Measurements from ENCODE around the gene MYH9.

MYH9 gene

GRCh38 chr22:36301851-36302250, 85.9 kb downstream of the MYH9 start:
- Histone ChIP-seq H3K27ac (ENCODE audit: low read depth, low read length) (peak overlapping the region; percentile 34), H3K4me3 (ENCODE audit: low read depth in 1 of 2, low read length in 2 of 2) (no peak overlapping the region), H3K4me1 (ENCODE audit: control insufficient read depth in 1 of 2, insufficient read depth in 2 of 2, low read length in 2 of 2) (peaks cover 14 to 16% of the 10 kb centered on the region in 2 donors), H3K9me3 (ENCODE audit: control insufficient read depth in 1 of 2, low read length in 2 of 2) (no peaks in the 10 kb centered on the region), H3K9ac (ENCODE audit: low read depth in 1 of 2, low read length in 2 of 2) (no peak overlapping the region), H3K36me3 (ENCODE audit: control insufficient read depth in 1 of 2, insufficient read depth in 2 of 2, low read length in 2 of 2) (peaks cover 96 to 97% of the 10 kb centered on the region in 2 donors), H3K27me3 (ENCODE audit: control insufficient read depth in 1 of 2, insufficient read depth in 2 of 2, low read length in 2 of 2) (no peaks in the 10 kb centered on the region)

- Histone ChIP-seq H3K27ac (ENCODE audit: low read depth, low read length) (peak overlapping the region; percentile 34), H3K4me1 (ENCODE audit: control insufficient read depth in 1 of 2, insufficient read depth in 2 of 2, low read length in 2 of 2) (peaks cover 14 to 16% of the 10 kb centered on the region in 2 donors), H3K36me3 (ENCODE audit: control insufficient read depth in 1 of 2, insufficient read depth in 2 of 2, low read length in 2 of 2) (peaks cover 96 to 97% of the 10 kb centered on the region in 2 donors), H3K27me3 (ENCODE audit: control insufficient read depth in 1 of 2, insufficient read depth in 2 of 2, low read length in 2 of 2) (no peaks in the 10 kb centered on the region), H3K9ac (ENCODE audit: low read depth in 1 of 2, low read length in 2 of 2) (no peak overlapping the region), H3K4me3 (ENCODE audit: low read depth in 1 of 2, low read length in 2 of 2) (no peak overlapping the region), H3K9me3 (ENCODE audit: control insufficient read depth in 1 of 2, low read length in 2 of 2) (no peaks in the 10 kb centered on the region)
Measured at GRCh38 chr22:36301384-36301828, 86.4 kb downstream of the MYH9 start.

GRCh38 chr22:36300396-36301212, 87.2 kb downstream of the MYH9 start:
- Histone ChIP-seq H3K27me3 (ENCODE audit: control insufficient read depth in 1 of 2, insufficient read depth in 2 of 2, low read length in 2 of 2) (no peaks in the 10 kb centered on the region), H3K4me3 (ENCODE audit: low read depth in 1 of 2, low read length in 2 of 2) (no peak overlapping the region), H3K36me3 (ENCODE audit: control insufficient read depth in 1 of 2, insufficient read depth in 2 of 2, low read length in 2 of 2) (peaks cover 94 to 97% of the 10 kb centered on the region in 2 donors), H3K9me3 (ENCODE audit: control insufficient read depth in 1 of 2, low read length in 2 of 2) (no peaks in the 10 kb centered on the region), H3K4me1 (ENCODE audit: control insufficient read depth in 1 of 2, insufficient read depth in 2 of 2, low read length in 2 of 2) (peaks cover 14 to 16% of the 10 kb centered on the region in 2 donors), H3K27ac (ENCODE audit: low read depth, low read length) (no peak overlapping the region), H3K9ac (ENCODE audit: low read depth in 1 of 2, low read length in 2 of 2) (no peak overlapping the region)

GRCh38 chr22:36299911-36300310, 87.9 kb downstream of the MYH9 start:
- H3K9me3 ChIP-seq (ENCODE audit: control insufficient read depth in 1 of 2, low read length in 2 of 2), result no peaks in the 10 kb centered on the region
- peaks cover 12 to 13% of the 10 kb centered on the region in 2 donors for H3K4me1 ChIP-seq (ENCODE audit: control insufficient read depth in 1 of 2, insufficient read depth in 2 of 2, low read length in 2 of 2)
- H3K9ac ChIP-seq (ENCODE audit: low read depth in 1 of 2, low read length in 2 of 2), result no peak overlapping the region
- no peaks in the 10 kb centered on the region for H3K27me3 ChIP-seq (ENCODE audit: control insufficient read depth in 1 of 2, insufficient read depth in 2 of 2, low read length in 2 of 2)
- H3K36me3 ChIP-seq (ENCODE audit: control insufficient read depth in 1 of 2, insufficient read depth in 2 of 2, low read length in 2 of 2), result peaks cover 94 to 97% of the 10 kb centered on the region in 2 donors
- H3K27ac ChIP-seq (ENCODE audit: low read depth, low read length), result no peak overlapping the region
- H3K4me3 ChIP-seq (ENCODE audit: low read depth in 1 of 2, low read length in 2 of 2), result no peak overlapping the region

- Histone ChIP-seq H3K27ac (ENCODE audit: low read depth, low read length) (no peak overlapping the region), H3K27me3 (ENCODE audit: control insufficient read depth in 1 of 2, insufficient read depth in 2 of 2, low read length in 2 of 2) (no peaks in the 10 kb centered on the region), H3K4me3 (ENCODE audit: low read depth in 1 of 2, low read length in 2 of 2) (no peak overlapping the region), H3K4me1 (ENCODE audit: control insufficient read depth in 1 of 2, insufficient read depth in 2 of 2, low read length in 2 of 2) (peaks cover 6 to 7% of the 10 kb centered on the region in 2 donors), H3K9me3 (ENCODE audit: control insufficient read depth in 1 of 2, low read length in 2 of 2) (no peaks in the 10 kb centered on the region), H3K36me3 (ENCODE audit: control insufficient read depth in 1 of 2, insufficient read depth in 2 of 2, low read length in 2 of 2) (peaks cover 93 to 97% of the 10 kb centered on the region in 2 donors), H3K9ac (ENCODE audit: low read depth in 1 of 2, low read length in 2 of 2) (no peak overlapping the region)
Measured at GRCh38 chr22:36299295-36299694, 88.5 kb downstream of the MYH9 start.

- Histone ChIP-seq H3K36me3 (ENCODE audit: control insufficient read depth in 1 of 2, insufficient read depth in 2 of 2, low read length in 2 of 2) (peaks cover 93 to 98% of the 10 kb centered on the region in 2 donors), H3K9me3 (ENCODE audit: control insufficient read depth in 1 of 2, low read length in 2 of 2) (no peaks in the 10 kb centered on the region), H3K27ac (ENCODE audit: low read depth, low read length) (no peak overlapping the region), H3K27me3 (ENCODE audit: control insufficient read depth in 1 of 2, insufficient read depth in 2 of 2, low read length in 2 of 2) (no peaks in the 10 kb centered on the region), H3K4me3 (ENCODE audit: low read depth in 1 of 2, low read length in 2 of 2) (no peak overlapping the region), H3K9ac (ENCODE audit: low read depth in 1 of 2, low read length in 2 of 2) (no peak overlapping the region), H3K4me1 (ENCODE audit: control insufficient read depth in 1 of 2, insufficient read depth in 2 of 2, low read length in 2 of 2) (no peaks in the 10 kb centered on the region)
Measured at GRCh38 chr22:36298601-36299000, 89.2 kb downstream of the MYH9 start.

GRCh38 chr22:36298118-36298517, 89.6 kb downstream of the MYH9 start:
- peaks cover 96 to 99% of the 10 kb centered on the region in 2 donors for H3K36me3 ChIP-seq (ENCODE audit: control insufficient read depth in 1 of 2, insufficient read depth in 2 of 2, low read length in 2 of 2)
- no peak overlapping the region for H3K27ac ChIP-seq (ENCODE audit: low read depth, low read length)
- no peaks in the 10 kb centered on the region for H3K4me1 ChIP-seq (ENCODE audit: control insufficient read depth in 1 of 2, insufficient read depth in 2 of 2, low read length in 2 of 2)
- H3K27me3 ChIP-seq (ENCODE audit: control insufficient read depth in 1 of 2, insufficient read depth in 2 of 2, low read length in 2 of 2), result no peaks in the 10 kb centered on the region
- H3K9ac ChIP-seq (ENCODE audit: low read depth in 1 of 2, low read length in 2 of 2), result no peak overlapping the region
- no peak overlapping the region for H3K4me3 ChIP-seq (ENCODE audit: low read depth in 1 of 2, low read length in 2 of 2)
- H3K9me3 ChIP-seq (ENCODE audit: control insufficient read depth in 1 of 2, low read length in 2 of 2), result no peaks in the 10 kb centered on the region

GRCh38 chr22:36297568-36297967, 90.2 kb downstream of the MYH9 start:
- Histone ChIP-seq H3K27ac (ENCODE audit: low read depth, low read length) (no peak overlapping the region), H3K4me3 (ENCODE audit: low read depth in 1 of 2, low read length in 2 of 2) (no peak overlapping the region), H3K36me3 (ENCODE audit: control insufficient read depth in 1 of 2, insufficient read depth in 2 of 2, low read length in 2 of 2) (peaks cover 96 to 99% of the 10 kb centered on the region in 2 donors), H3K4me1 (ENCODE audit: control insufficient read depth in 1 of 2, insufficient read depth in 2 of 2, low read length in 2 of 2) (no peaks in the 10 kb centered on the region), H3K9ac (ENCODE audit: low read depth in 1 of 2, low read length in 2 of 2) (no peak overlapping the region), H3K27me3 (ENCODE audit: control insufficient read depth in 1 of 2, insufficient read depth in 2 of 2, low read length in 2 of 2) (no peaks in the 10 kb centered on the region), H3K9me3 (ENCODE audit: control insufficient read depth in 1 of 2, low read length in 2 of 2) (no peaks in the 10 kb centered on the region)

GRCh38 chr22:36296690-36297089, 91.1 kb downstream of the MYH9 start:
- Histone ChIP-seq H3K27me3 (ENCODE audit: control insufficient read depth in 1 of 2, insufficient read depth in 2 of 2, low read length in 2 of 2) (no peaks in the 10 kb centered on the region), H3K9ac (ENCODE audit: low read depth in 1 of 2, low read length in 2 of 2) (no peak overlapping the region), H3K9me3 (ENCODE audit: control insufficient read depth in 1 of 2, low read length in 2 of 2) (no peaks in the 10 kb centered on the region), H3K4me3 (ENCODE audit: low read depth in 1 of 2, low read length in 2 of 2) (no peak overlapping the region), H3K4me1 (ENCODE audit: control insufficient read depth in 1 of 2, insufficient read depth in 2 of 2, low read length in 2 of 2) (no peaks in the 10 kb centered on the region), H3K27ac (ENCODE audit: low read depth, low read length) (no peak overlapping the region), H3K36me3 (ENCODE audit: control insufficient read depth in 1 of 2, insufficient read depth in 2 of 2, low read length in 2 of 2) (peaks cover 96 to 100% of the 10 kb centered on the region in 2 donors)

- Histone ChIP-seq H3K9ac (ENCODE audit: low read depth in 1 of 2, low read length in 2 of 2) (no peak overlapping the region), H3K9me3 (ENCODE audit: control insufficient read depth in 1 of 2, low read length in 2 of 2) (no peaks in the 10 kb centered on the region), H3K27ac (ENCODE audit: low read depth, low read length) (no peak overlapping the region), H3K4me1 (ENCODE audit: control insufficient read depth in 1 of 2, insufficient read depth in 2 of 2, low read length in 2 of 2) (no peaks in the 10 kb centered on the region), H3K4me3 (ENCODE audit: low read depth in 1 of 2, low read length in 2 of 2) (no peak overlapping the region), H3K36me3 (ENCODE audit: control insufficient read depth in 1 of 2, insufficient read depth in 2 of 2, low read length in 2 of 2) (peaks cover 83 to 86% of the 10 kb centered on the region in 2 donors), H3K27me3 (ENCODE audit: control insufficient read depth in 1 of 2, insufficient read depth in 2 of 2, low read length in 2 of 2) (no peaks in the 10 kb centered on the region)
Measured at GRCh38 chr22:36295247-36295646, 92.5 kb downstream of the MYH9 start.

Measured in duodenal mucosa (tissue), 2 donors.